ENCODE measurements around the gene MUC4.

- TF ChIP-seq POLR2AphosphoS5 (IDR thresholded peaks at IDR 0.05; ENCODE audit: borderline replicate concordance, low read depth, low read length), result no peak
- no peak for TF ChIP-seq EZH2 (IDR thresholded peaks at IDR 0.05)
- no peak for TF ChIP-seq FOXP2 (optimal IDR thresholded peaks at IDR 0.05; ENCODE audit: control extremely low read depth, extremely low read length, insufficient read depth)
Measured at GRCh38 chr3:195817578-195818135, 5.9 kb upstream of the MUC4 start.

Measured in SK-N-MC (cell line).